Measurements from ENCODE around the gene OXER1. TPM values are rescaled to one million over a fixed set of nuclear protein-coding genes. Genes with fewer than 3 reads are reported as not detected.

OXER1 gene
- total and polyA plus RNA-seq, 7 donors: 0.33 to 3.0 (median 1.3) TPM; not detected in 1

GRCh38 chr2:42775186-42775585 lies 11.3 kb upstream of the OXER1 start:
- H3K27me3 ChIP-seq: no peaks in the 10 kb centered on the region
- DNase-seq: no peak
- peaks cover 0 to 17% (median 7%) of the 10 kb centered on the region in 4 donors for H3K4me1 ChIP-seq
- H3K27ac ChIP-seq: peak overlapping the region in 2 of 4 donors; percentile 19 to 60
- 66 to 82% methylated on average over 2 of the region's 2 CpGs for WGBS, 2 donors
- no peak overlapping the region for H3K4me3 ChIP-seq
- no peaks in the 10 kb centered on the region for H3K9me3 ChIP-seq
- no peaks in the 10 kb centered on the region for H3K36me3 ChIP-seq
- TF ChIP-seq POLR2A (IDR thresholded peaks at IDR 0.05) (no peak), EP300 (IDR thresholded peaks at IDR 0.05) (no peak), POLR2AphosphoS5 (IDR thresholded peaks at IDR 0.05) (no peak)
- TF ChIP-seq, protein P1, sequence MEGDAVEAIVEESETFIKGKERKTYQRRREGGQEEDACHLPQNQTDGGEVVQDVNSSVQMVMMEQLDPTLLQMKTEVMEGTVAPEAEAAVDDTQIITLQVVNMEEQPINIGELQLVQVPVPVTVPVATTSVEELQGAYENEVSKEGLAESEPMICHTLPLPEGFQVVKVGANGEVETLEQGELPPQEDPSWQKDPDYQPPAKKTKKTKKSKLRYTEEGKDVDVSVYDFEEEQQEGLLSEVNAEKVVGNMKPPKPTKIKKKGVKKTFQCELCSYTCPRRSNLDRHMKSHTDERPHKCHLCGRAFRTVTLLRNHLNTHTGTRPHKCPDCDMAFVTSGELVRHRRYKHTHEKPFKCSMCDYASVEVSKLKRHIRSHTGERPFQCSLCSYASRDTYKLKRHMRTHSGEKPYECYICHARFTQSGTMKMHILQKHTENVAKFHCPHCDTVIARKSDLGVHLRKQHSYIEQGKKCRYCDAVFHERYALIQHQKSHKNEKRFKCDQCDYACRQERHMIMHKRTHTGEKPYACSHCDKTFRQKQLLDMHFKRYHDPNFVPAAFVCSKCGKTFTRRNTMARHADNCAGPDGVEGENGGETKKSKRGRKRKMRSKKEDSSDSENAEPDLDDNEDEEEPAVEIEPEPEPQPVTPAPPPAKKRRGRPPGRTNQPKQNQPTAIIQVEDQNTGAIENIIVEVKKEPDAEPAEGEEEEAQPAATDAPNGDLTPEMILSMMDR (IDR thresholded peaks at IDR 0.05): no peak
- intact Hi-C loops (cut with DNase I): no loop called here

DNA sequence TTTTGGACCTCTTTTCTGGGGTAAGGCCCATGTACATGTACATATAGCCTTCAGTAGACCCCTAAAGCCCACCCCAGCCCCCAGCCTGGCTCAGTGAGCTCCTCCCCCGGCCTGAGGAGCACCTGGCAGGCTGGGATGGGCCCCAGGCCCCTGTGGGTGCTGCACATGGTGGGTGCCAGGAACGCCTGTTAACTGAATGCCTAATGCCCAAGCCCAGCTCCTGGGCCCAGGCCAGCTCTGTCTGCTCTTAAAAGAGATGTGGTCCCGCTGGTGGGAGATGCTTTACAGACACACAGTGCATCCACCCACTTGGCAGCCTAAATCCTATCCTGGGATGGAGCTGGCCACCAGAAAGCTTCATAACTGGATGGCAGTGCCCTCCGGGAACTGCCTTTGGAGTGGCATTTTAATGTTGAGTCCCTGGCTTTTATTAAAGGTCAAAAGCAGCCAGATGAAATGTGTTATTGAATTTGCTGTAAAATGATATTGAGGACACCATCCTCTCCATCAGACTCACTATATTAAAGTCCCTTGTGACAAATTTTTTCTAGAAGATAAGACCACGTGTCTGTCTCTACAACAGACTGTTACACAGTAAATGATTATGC lies 7.7 kb upstream of the OXER1 start:
- no peak overlapping the region for H3K4me3 ChIP-seq
- no peak for TF ChIP-seq EP300 (IDR thresholded peaks at IDR 0.05)
- TF ChIP-seq POLR2A (IDR thresholded peaks at IDR 0.05): no peak
- TF ChIP-seq, protein P1 (IDR thresholded peaks at IDR 0.05): no peak
- peak in 1 of 4 donors; percentile 6 for TF ChIP-seq POLR2AphosphoS5 (IDR thresholded peaks at IDR 0.05)
- no peaks in the 10 kb centered on the region for H3K36me3 ChIP-seq
- peaks cover 0 to 10% (median 2%) of the 10 kb centered on the region in 4 donors for H3K4me1 ChIP-seq
- H3K9me3 ChIP-seq: no peaks in the 10 kb centered on the region
- peak; percentile 75 for DNase-seq
- intact Hi-C loops (cut with DNase I): no loop called here
- whole genome bisulfite sequencing, 2 donors: 91 to 95% methylated on average over 5 of the region's 5 CpGs
- H3K27me3 ChIP-seq: no peaks in the 10 kb centered on the region
- H3K27ac ChIP-seq: peak overlapping the region in 2 of 4 donors; percentile 51 to 61

DNA sequence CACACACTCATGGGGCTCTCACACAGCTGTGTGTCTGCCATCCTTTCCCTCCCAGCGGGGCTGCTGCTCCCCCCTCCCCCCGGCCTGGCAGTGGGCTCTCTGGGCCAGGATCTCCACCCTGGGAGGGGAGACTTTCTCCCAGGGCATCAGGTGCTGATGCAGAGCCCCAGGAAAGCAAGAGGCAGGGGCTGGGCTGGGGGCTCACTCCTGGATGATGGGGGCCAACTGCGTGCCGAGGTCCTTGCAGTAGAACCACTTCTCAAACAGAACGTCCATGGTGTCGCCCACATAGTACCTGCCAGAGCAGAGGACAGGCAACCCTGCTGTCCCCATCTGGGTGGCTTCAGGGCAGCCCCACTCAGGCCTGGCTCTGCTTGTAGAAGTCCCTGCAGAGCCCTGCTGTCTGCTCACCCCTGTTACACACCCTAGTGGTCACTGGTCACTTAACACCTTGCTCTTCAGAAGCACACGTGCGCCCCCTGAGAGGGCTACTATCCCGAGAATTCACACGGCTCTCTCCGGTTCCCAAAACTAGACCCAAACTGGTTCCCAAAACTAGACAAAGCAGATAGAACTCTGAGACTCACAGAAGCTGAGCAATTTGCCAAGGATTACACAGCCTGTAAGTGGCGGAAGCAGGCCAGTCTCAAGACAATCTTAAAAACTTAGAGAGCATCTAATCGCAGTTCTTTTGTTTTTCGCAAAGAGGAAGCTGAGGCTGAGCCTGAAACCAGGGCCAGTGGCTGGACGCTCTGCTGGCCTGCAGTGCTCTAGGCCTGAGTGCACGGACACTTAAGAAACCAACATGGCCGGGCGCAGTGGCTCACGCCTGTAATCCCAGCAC lies 6.6 kb upstream of the OXER1 start:
- TF ChIP-seq, protein P1 (IDR thresholded peaks at IDR 0.05): peak in 1 of 4 experiments; percentile 21
- no peak for TF ChIP-seq POLR2AphosphoS5 (IDR thresholded peaks at IDR 0.05)
- 85 to 89% methylated on average over 19 of the region's 19 CpGs for WGBS, 2 donors
- Histone ChIP-seq H3K36me3 (no peaks in the 10 kb centered on the region), H3K27ac (no peak overlapping the region), H3K4me1 (peaks cover 0 to 10% (median 2%) of the 10 kb centered on the region in 4 donors), H3K4me3 (no peak overlapping the region), H3K9me3 (no peaks in the 10 kb centered on the region), H3K27me3 (no peaks in the 10 kb centered on the region)
- intact Hi-C loops (cut with DNase I): no loop called here
- peak; percentile 69 for DNase-seq

DNA sequence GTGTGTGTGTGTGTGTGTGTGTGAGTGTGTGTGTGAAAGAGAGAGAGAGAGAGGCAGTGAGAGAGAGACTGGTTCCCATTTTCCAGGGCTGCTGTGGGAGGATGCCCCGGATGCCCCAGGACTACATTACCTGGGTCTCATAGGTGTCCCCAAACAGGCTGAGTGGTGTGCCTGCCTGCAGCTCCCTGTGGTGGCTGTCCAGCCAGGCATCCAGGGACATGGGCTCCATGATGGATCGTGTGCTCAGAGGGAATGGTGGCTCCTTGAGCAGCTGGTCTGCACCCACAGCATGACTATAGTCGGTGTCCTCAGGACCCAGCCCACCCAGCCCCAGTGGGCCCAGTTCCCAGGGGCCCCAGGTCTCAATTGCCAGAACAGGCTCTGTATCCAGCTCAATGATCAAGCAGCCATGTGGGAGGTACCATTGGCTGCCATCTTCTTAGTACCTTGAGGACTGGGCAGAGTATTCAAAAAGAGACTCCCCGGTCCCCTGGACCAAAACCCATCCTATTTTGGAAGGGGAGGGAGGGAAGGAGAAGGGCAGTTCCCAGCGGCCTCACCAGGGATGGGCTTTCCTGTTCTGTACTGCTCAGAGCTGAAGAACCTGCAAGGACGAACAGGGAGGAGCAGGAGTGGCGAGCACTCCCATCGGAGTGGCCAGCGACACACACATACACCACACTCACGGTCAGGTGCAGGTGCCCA lies 5.8 kb upstream of the OXER1 start:
- DNase-seq: no peak
- no peak overlapping the region for H3K27ac ChIP-seq
- TF ChIP-seq EP300 (IDR thresholded peaks at IDR 0.05): no peak
- no peak for TF ChIP-seq POLR2AphosphoS5 (IDR thresholded peaks at IDR 0.05)
- TF ChIP-seq POLR2A (IDR thresholded peaks at IDR 0.05): no peak
- TF ChIP-seq, protein P1 (IDR thresholded peaks at IDR 0.05): no peak
- H3K9me3 ChIP-seq: no peaks in the 10 kb centered on the region
- no peaks in the 10 kb centered on the region for H3K27me3 ChIP-seq
- H3K4me3 ChIP-seq: no peak overlapping the region
- peaks cover 0 to 10% (median 2%) of the 10 kb centered on the region in 4 donors for H3K4me1 ChIP-seq
- H3K36me3 ChIP-seq: no peaks in the 10 kb centered on the region
- WGBS, 2 donors: 96 to 97% methylated on average over 10 of the region's 10 CpGs
- intact Hi-C loops (cut with DNase I): no loop called here
